GM12875 (cell line): ENCODE measurements around the gene AUNIP.

Experiments used
- H3K4me3 ChIP-seq: one replicate; pipeline ENCODE4 v1.5.1; 2011; ENCODE audit warnings: low read depth, low read length, control low read depth
- CTCF ChIP-seq: IDR thresholded peaks from 2 replicates; pipeline ENCODE4 v1.5.1; 2011; ENCODE audit warnings: low read depth, mild to moderate bottlenecking, control low read depth, inconsistent platforms, low read length, moderate library complexity, borderline replicate concordance; ENCODE audit not compliant: insufficient read depth

Gene AUNIP

GRCh38 chr1:25866288-25866687, 7.0 kb upstream of the AUNIP start:
- TF ChIP-seq CTCF = no peak

GRCh38 chr1:25864434-25864833, 5.2 kb upstream of the AUNIP start:
- H3K4me3 ChIP-seq = no peak overlapping the region
- TF ChIP-seq CTCF = no peak

More at GRCh38 chr1:25866288-25866687, 7.0 kb upstream of the AUNIP start:
- H3K4me3 ChIP-seq = no peak overlapping the region

GRCh38 chr1:25863486-25864262, 4.4 kb upstream of the AUNIP start:
- TF ChIP-seq CTCF = no peak
- no peak overlapping the region for H3K4me3 ChIP-seq

- no peak overlapping the region for H3K4me3 ChIP-seq
- no peak for TF ChIP-seq CTCF
These were observed 3.7 kb upstream of the AUNIP start for GRCh38 chr1:25862785-25863485.

- TF ChIP-seq CTCF = no peak
- no peak overlapping the region for H3K4me3 ChIP-seq
These were observed 2.3 kb upstream of the AUNIP start for GRCh38 chr1:25861316-25862286.

- peak overlapping the region; percentile 91 for H3K4me3 ChIP-seq
- TF ChIP-seq CTCF = no peak
These were observed 763 bp downstream of the AUNIP start for GRCh38 chr1:25858494-25858893.
